GM19395 (cell line): ENCODE results near the gene ZNF492.
"Not testable (repeated sequence)": the region's sequence is repeated elsewhere in the genome, so short reads cannot be mapped to it uniquely, and the experiment has no call there.

Experiments used
- ATAC-seq: cut with Tn5 transposase; IDR thresholded peaks from one replicate; pipeline ENCODE4 v1.9.1; 2021; ENCODE audit warnings: mild to moderate bottlenecking, moderate library complexity; ENCODE audit not compliant: unreplicated experiment

Gene ZNF492

DNA sequence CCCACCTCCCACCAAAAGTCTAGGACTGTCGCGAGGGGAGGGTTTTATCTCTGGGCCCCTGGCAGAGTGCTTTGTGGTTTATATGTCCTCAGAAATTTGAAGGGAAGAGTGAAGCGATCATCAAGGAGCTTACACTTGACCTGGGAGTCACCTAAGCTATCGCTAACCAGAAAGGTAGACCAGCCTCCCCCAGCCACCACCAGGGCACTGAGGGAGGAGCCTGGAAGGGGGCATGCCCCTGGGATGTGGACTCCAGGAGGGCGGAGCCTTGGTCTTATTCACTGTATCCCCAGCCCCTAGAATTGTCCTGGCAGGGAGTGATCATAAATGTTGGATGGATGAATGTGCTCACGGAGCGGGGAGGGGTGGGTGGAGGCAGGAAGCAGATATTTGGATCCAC lies 16.9 kb upstream of the ZNF492 start:
- ATAC-seq, result not testable (repeated sequence)

DNA sequence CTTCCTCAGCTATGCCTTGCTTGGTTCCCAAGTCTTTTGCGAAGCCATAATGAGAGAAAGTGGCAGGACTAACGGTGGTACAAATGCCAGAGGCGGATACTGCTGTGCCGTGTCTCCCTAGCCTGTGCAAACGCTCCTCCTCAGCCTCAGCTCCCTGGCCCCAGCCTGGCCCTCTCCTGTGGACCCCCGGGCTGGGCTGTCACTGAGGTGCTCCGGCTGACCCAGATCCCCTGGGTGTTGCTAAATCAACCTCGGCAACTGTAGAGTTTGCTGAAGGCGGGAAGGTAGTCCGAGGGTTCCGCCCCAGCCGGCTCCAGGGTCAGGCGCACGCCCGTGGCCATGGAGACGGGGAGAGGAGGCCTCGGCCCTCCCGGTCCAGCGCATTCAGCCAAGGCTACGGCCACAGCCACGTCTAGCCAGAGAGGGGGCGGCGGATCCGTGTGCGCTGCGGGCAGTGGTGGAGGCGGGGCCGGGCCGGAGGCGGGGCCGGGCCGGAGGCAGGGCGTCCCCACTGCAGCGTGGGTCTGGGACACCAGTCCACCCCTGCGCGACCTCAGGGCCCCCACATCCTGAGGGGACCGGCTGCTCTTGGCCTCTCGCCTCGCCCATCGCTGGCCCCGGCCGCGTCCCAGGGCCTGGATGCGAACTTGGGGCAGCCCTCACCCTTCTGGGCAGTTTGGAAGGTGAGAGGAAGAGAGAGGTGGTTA lies 16.4 kb upstream of the ZNF492 start:
- ATAC-seq, result no peak

DNA sequence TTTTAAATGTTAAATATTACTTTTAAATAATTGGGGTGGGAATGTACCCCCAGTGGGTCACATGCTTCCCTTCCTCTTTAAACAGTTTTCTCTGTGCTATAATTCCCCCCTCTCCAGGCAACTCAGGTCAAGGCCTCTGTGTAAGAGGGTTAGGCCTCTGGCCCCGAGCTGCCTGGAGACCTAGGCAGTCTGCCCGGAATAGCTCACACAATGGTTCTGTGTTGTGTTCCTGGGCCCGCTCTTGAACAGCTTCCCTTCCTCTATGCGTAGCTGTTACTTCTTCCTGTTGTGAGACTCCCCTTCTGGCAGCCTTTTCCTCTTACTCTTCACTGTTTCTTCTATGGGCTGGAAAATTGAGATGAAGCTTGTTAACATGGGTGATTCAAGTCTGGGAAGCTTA lies 14.8 kb upstream of the ZNF492 start:
- ATAC-seq, result no peak

DNA sequence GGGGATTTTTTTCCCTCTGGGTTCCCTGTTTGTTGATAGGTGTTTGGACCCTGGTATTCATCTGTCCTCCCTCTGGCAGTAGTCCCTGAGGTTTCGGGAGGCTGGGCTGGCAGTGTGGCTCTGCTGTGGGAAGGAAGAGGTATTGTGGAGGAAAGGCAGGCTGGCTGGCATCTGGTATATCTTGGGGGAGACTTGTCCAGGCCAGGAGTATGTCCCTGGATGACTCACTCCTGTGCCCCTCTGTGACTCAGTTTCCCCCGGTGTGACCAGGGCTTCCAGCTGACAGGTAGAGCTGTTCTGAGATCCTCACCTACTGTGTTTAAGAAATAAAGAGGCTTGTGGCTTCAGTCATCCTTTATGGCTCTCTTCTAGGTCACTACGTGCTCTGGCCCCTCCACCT lies 14.2 kb upstream of the ZNF492 start:
- ATAC-seq, result no peak

DNA sequence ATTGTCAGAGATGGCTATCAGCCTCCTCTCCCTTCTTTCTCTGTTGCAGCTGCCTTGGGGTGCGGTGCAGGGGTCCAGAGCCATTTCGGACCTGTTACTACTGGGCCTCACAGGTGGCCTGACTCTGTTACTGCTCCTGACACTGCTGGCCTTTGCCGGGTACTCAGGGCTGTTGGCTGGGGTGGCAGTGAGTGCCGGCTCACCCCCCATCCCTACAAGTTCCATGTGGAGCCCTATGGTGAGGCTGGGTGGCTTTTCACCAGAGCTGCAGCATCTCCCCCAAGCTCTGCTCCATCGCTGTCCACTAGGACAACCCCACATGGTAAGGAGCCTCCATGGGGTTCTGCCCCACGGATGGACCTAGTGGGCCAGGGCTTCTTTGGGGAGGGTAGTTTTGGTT lies 13.7 kb upstream of the ZNF492 start:
- ATAC-seq, result no peak

DNA sequence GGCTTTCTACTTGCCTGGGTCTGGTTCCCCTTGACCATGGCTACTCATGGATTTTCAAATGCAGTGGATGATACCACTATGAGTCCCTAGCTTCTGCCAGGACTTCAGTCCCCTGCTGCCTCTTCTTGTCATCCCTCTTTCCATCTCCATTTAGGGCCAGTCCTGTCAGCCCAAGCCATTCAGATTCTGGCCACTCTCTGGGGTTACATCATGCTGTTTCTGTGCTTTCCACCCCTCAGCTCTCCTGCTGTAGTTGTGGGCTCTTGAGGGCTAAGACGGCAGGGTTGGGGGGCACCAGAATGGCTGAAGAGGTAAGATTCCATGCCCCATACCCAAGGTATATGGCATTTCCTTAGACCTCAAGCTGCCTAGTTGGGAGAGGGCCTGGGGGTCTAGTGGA lies 13.2 kb upstream of the ZNF492 start:
- no peak for ATAC-seq

DNA sequence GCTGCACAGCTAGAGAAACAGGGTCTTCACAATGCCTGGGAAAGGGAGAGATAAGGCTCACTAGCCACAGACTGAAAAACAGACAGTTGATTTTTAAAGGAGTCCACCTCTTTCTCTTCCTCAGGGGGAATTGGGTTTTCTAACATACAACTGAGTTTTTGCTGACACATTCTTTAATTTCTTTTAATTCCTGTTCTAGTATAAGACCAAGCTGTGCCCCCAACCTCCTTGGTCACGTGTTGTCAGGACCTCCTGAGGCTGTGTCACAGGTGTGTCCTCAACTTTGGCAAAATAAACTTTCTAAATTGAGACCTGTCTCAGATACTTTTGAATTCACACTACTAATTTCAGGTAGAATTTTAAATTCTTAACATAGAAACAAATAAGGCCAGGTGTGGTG lies 12.1 kb upstream of the ZNF492 start:
- ATAC-seq, result no peak

DNA sequence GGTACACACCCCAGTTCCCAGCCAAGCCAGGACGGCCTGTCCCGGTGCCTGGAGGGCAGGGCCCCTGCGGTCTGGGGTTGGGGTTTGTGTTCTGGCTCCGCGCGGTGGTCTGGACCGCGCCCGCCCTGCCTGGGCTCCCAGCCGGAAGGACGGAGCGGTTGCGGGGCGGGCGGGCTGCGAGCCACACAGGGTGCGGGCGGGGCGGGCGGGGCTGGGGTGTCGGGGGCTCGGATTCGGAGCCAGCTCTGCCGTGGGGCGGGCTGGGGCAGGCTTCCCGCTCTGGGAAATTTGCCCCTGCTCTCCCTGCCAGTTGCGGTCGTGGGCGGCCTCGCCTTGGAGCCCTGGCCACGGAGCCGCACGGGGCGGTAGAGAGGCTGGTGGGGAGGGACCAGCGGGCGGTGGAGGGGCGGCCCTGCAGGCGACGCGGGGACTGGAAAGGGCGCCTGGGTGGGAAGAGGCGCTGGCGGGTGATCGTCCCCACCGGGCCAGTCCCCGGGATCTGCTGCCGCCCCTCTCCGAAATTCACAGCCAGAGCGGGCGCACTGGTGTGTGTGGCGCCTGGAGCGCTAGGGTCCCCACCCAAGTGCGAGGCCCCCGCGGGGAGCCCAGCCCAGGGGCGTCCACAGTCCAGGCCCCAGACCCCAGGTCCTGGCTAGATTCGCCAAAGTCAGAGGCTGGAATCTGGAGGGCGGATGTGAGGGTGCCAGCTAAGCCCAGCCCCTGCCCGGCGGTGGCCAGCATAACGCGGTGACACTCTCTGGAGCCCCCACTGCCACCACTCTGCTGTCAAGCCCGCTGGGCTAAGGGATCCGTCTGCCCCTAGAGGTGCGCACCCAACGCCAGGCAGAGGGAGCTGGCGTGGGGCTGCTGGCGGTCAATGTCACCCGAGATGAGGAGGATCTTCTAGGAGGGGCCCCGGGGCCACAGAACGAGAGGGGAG lies 11.0 kb upstream of the ZNF492 start:
- ATAC-seq, result no peak

DNA sequence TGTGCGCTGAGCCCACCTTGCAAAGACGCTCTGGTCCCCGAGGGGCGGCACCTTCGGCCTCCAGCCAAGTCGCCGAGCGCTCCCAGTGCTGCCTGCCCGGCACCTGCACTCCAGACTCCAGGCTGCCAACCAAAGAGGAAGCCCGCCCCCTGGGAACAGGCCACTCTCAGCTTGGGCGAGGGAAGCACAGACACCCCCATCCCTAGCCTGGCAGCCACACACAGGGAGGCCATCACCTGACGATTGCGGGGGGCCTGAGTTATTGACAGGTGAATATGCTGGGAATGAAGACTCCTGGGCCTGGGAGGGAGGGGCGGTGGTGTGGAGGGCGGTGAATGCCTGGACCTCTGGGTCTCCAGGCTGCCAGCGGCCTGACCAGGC lies 10.3 kb upstream of the ZNF492 start:
- no peak for ATAC-seq

DNA sequence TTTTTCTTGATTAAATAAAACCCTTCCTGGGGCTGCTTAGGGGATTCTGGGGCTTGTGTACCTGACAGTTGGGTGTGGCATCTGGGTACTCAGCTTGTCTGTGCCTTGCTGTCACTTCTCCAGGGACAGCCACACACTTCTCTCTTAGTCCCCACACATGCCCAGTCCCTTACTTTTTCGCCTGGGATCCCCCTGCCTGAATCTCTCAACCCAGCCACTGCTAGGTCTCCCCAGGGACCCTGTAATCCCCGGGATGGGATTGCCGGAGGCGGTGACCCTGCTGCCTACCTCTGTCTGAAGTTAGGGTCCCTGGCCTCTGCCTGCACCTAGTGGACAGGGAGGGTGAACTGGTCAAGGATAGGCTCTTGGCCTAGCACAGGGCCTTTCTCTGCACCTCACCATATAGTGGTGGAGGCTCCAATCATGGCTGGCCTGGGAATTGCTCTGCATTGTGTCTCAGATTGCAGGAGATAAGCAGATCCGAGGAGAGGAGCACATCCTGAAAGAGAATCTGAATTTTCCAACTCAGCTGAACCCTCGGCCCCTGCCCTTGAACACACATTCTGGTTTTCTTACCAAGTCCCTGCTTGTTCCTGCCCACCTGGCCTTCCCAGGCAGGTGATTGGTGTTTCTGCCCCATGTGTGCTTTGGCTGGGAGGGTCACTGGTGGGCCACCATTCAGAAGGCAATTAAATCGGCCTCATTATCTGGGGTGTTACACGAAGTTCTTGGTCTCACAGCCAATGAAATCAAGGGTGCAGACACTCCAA lies 8.7 kb upstream of the ZNF492 start:
- ATAC-seq, result no peak

DNA sequence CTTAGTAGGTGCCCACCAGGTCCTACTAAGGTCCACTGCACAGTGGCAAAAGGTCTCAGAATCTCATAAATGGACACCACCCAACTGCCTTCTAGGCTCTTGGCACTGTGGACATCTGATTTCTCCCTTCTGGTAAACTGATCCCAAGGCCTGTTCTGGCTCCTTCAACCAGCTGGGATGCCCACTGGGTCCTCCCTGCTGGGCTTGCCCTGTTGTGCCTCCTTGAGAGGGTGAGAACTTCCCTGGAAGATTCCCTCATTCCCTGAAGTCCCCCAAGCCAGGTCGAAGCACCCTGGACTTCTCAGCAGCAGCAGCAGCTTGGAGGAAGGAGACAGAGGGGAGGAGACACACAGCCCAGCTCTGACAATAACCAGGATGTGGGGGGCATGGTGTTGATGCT lies 6.6 kb upstream of the ZNF492 start:
- no peak for ATAC-seq

DNA sequence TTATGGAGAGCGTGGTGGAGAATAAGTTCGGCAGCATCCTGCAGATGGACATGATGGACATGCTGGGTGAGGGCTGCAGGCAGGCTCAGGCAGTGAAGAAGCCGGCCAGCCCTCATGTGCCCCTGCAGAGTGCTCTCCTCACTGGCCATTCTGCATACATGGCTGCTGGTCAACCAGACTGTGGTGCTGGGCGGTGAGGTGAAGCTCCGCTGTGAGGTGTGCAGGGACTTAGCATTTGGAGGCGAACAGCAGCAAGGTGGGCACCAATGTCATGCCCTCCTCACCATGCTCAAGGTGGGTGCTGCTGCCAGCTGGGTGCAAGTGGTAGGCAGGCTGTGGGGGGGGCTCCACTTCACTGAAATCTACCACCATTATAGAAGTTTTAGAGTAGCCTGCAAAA lies 5.7 kb upstream of the ZNF492 start:
- ATAC-seq, result no peak

DNA sequence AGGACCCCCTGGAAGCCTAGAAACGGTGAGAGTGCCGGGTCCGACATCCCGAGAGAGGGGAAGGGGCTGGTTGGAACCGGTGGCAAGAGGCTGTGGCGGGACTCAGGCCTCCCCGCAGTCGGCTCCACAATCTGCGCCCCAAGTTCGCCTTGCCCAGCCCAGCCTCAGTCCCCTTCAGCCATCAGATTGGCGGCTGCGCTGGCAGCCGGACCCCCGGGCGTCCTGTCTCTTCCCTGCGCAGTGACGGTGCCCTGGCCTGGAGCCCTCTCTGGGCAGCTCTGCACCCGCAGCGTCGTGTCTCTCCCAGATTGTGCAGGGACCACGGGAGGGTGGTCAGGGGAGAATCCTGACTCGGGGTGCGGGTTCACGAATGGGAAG lies 315 bp downstream of the ZNF492 start:
- peak; percentile 34 for ATAC-seq

DNA sequence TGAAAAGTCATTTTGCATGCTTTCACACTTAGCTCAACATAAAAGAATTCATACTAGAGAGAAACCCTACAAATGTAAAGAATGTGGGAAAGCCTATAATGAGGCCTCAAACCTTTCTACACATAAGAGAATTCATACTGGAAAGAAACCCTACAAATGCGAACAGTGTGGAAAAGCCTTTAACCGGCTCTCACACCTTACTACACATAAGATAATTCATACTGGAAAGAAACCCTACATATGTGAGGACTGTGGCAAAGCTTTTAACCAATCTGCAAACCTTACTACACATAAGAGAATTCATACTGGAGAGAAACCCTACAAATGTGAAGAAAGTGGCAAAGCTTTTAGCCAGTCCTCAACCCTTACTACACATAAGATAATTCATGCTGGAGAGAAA lies 51.4 kb downstream of the ZNF492 start:
- ATAC-seq, result not testable (repeated sequence)

DNA sequence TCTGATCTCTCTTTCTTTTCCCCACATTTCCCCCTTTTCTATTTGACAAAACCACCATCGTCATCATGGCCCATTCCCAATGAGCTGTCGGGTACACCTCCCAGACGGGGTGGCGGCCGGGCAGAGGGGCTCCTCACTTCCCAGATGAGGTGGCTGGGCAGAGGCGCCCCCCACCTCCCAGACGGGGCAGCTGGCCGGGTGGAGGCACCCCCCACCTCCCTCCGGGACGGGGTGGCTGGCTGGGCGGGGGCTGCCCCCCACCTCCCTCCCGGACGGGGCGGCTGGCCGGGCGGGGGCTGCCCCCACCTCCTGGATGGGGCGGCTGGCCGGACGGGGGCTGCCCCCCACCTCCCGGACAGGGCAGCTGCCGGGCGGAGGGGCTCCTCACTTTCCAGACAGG lies 68.5 kb downstream of the ZNF492 start:
- ATAC-seq, result not testable (repeated sequence)

DNA sequence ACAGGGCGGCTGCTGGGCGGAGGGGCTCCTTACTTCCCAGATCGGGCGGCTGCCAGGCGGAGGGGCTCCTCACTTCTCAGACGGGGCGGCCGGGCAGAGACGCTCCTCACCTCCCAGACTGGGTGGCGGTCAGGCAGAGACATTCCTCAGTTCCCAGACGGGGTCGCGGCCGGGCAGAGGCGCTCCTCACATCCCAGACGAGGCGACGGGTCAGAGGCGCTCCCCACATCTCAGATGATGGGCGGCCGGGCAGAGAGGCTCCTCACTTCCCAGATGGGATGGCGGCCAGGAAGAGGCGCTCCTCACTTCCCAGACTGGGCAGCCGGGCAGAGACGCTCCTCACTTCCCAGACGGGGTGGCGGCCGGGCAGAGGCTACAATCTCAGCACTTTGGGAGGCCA lies 69.0 kb downstream of the ZNF492 start:
- ATAC-seq, result not testable (repeated sequence)

DNA sequence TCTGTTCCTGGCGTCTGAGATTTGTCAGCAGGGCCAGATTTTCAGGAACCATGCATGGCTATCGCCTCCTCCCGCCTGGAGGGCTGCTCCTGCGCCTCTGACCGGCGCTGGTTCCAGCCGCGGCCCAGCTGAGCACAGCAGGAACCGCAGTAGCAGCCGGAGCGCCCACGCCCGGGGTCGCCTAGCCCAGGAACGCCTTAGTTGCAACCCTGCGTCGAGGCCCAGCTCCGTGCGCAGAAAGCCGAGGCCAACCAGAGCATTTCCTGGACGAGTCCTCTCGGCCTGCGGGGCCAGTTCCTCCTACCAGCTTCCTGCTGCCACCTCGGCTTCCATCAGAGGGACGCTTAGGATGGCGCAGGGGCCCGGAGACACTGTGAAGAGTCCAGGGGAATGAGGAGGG lies 74.9 kb downstream of the ZNF492 start:
- no peak for ATAC-seq
